GM18858 (cell line): ENCODE data around the gene COL4A2.
"Not testable (repeated sequence)": the region's sequence is repeated elsewhere in the genome, so short reads cannot be mapped to it uniquely, and the experiment has no call there.

Experiments
- ATAC-seq: cut with Tn5 transposase; IDR thresholded peaks from one replicate; pipeline ENCODE4 v1.9.1; 2021; ENCODE audit not compliant: unreplicated experiment

Gene COL4A2

DNA sequence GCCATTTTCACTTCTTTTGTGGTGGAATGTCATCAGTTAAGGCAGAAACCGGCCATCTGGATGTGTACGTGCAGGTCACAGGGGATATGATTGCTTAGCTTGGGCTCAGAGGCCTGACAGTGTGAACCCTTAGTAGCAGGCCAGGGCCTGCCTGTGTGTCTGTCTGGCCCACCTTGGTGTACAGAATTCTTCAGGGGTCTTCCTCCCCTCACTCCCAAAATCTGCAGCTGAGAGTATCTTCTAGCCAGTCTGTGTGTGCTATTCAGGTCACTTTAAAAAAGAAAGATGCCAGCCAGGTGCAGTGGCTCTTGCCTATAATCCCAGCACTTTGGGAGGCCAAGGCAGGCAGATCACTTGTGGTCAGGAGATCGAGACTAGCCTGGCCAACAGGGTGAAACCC is 179.8 kb downstream of the COL4A2 start:
- ATAC-seq = not testable (repeated sequence)

DNA sequence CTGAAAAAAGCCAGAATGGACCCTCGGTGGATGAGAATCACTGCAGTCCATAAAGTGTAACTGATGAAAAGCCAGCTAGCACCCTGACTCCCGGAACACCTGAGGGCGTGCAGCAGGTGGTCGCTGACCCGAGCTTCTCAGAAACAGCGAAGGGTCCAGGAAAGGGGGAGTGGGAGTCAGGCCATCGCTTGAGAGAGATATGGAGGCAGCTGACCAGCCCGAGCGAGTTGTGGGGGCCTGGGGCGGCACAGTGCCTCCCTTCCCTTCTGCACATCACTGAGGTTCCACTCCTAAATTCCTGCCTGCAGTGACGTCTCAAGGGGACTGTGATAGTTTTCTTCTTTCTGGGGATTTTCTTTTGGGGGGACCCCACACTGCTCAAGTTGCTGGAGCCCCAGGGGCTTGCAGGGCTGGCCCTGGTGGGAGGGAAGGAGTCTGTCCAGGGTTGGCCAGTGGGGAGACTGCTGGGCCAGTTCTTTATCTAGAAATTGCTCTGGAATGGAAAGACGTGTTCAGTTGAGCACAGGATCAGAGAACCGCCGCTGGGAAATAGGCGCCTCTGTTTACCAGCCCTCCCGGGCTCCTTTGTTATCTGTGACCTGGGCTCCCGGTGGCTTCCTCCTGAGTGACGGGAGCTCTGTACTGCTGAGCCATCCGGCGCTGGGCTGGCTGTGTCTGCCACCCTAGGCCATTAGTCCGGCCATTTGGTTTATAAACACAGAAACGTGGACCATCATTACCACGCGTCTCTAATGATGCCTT is 183.1 kb downstream of the COL4A2 start:
- ATAC-seq = no peak

DNA sequence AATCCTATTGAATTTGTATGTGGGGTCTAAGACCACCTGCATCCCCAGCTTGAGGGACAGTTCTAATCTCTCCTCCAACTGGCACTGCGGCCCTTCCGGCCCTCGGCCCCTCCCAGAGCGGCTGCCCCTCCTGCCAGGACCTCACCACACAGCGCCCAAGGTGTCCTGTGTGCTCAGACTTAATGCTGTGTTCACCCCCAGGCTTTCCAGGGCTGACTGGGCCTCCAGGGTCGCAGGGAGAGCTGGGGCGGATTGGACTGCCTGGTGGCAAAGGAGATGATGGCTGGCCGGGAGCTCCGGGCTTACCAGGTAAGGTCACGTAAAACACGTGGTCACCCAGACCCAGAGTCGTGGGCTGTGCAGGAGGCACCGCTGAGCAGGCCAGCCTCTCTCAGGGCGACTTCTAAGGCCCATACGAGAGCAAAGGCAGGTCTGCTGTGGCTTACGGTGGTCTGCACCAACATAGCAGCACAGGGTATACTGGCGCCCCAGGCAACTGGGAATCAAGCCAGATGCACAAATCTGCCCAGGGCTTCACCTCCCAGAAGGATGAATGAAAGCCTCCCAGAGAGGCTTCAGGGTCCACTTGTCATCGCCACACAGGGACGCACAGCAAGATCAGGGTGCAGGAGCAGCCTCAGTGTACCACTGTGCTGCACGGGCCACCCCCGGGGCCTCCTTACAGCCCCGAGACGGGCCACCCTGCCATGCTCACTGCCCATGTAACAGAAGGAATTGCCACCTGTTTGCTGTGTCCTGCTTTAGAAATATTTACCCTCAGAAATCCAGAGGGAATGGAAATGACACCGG is 185.0 kb downstream of the COL4A2 start:
- no peak for ATAC-seq

DNA sequence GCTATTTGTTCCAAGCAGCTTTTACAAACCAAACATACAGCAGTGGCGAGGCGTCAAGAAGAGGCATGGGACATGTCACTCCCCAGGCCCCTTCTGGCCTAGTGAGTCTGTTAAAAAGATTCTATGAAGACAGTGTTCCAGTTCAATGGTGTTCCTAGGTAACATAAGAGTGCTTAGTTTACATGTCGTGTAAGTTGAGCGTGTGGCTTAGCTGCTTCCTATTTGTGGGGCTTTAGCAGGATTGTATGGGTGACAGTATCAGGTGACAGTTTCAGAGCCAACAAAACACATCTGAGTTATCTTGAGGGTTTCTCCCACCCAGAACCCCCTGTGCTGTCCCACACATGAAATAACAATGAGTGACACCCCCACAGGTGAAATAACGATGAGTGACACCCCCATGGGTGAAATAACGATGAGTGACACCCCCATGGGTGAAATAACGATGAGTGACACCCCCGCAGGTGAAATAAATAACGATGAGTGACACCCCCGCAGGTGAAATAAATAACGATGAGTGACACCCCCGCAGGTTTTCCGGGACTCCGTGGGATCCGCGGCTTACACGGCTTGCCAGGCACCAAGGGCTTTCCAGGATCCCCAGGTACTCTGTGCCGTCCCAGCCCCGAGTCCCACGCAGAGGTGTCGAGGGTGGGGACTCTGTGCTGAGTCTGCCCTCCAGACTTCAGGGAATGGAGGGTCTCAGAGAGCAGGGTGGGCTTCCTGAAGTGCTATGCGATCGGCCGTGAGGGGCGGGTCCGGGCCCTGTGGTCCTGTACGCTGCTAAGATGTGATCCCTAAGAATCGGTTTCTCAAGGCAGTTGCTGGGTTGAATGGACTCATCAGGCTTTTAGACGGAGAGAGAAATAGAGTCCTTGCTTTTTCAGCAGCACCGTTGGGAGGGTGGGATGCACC is 185.9 kb downstream of the COL4A2 start:
- no peak for ATAC-seq

DNA sequence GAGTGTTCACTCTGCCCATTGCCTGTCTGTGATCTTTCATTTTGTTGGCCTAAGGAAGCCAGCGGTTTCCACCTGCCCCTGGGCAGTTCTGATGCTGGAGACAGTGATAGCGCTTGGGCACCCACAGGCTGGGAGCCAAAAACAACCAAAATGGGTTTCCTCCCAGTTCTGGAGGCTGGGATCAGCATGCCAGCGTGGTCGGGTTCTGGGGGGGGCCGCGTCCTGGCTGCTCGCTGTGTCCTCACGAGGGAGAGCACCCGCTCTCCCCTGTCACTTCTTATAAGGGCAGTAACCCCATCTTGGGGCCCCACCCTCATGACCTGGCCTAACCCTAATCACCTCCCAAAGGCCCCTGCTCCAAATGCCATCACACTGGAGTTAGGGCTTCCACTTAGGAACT is 186.5 kb downstream of the COL4A2 start:
- no peak for ATAC-seq

DNA sequence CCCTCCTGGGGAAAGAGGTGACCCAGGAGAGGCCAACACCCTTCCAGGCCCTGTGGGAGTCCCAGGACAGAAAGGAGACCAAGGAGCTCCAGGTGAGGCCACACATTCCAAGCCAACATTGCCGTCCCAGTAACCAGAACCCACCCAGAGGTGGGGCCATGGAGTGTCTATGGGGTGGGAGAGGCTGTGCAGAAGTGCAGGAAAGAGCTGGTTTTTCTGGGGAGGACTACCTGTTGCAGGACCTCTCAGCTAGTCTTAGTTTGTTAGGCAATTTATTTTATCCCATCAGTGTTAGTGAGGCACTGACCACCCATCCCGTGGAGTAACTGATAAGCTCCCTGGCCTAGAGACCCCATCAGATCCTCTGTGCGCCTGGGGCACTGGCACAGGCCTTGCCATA is 188.3 kb downstream of the COL4A2 start:
- ATAC-seq = no peak

DNA sequence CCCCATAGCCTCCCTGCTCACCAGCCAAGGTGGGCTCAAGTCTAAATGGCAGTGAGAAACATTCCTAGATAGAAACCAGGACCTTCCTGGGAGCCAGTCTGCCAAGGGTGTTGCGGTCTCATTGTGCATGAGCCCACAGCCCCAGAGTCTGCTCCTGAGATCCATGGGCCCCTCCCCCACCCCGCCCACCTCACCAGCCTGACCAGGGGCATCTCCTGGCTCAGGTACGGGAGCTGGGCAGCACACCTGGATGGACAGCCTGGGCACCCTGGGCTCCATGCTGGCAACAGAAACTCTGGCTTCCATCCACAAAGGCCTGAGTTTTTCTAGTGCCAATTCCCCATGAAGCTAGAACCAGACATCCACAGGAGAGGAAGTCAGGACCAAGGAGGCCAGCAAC is 188.8 kb downstream of the COL4A2 start:
- ATAC-seq = no peak

DNA sequence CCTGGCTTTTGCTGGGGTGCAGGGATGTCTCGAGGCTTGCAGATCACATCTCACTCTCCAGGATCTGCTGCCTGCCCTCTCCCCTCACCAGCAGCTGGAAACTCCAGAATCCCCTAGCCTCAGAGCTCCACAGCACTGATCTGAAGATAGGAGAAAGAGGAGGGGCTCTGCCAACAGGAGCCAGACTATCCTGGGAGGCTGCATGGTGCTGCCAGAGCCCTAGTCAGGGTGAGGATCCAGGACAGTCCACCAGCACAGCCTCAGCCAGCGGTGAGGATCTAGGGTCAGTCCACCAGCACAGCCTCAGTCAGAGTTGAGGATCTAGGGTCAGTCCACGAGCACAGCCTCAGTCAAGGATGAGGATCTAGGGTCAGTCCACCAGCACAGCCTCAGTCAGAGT is 189.2 kb downstream of the COL4A2 start:
- ATAC-seq = no peak

DNA sequence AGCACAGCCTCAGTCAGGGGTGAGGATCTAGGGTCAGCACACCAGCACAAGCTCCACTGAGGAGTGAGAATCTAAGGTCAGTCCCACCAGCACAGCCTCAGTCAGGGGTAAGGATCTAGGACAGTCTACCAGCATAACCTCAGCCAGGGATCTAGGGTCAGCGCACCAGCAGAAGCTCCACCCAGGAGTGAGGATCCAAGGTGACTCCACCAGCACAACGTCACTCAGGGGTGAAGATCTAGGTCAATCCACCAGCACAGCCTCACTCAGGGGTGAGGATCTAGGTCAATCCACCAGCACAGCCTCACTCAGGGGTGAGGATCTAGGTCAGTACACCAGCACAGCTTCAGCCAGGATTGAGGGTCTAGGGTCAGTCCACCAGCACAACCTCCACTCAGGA is 189.9 kb downstream of the COL4A2 start:
- ATAC-seq = no peak

DNA sequence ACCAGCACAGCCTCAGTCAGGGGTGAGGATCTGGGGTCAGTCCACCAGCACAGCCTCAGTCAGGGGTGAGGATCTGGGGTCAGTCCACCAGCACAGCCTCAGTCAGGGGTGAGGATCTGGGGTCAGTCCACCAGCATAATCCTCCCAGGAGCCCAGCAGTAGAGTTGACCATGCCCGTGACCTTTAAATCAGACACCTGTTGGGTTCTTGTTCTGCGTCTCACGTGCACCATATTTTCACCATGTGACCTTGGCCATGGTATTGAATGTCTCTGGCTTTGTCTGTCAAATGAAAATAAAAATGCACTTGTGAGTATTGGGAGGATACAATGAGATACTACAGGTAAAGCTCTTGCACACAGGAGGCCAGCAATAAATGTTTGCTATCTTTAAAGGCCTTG is 190.8 kb downstream of the COL4A2 start:
- ATAC-seq = not testable (repeated sequence)

DNA sequence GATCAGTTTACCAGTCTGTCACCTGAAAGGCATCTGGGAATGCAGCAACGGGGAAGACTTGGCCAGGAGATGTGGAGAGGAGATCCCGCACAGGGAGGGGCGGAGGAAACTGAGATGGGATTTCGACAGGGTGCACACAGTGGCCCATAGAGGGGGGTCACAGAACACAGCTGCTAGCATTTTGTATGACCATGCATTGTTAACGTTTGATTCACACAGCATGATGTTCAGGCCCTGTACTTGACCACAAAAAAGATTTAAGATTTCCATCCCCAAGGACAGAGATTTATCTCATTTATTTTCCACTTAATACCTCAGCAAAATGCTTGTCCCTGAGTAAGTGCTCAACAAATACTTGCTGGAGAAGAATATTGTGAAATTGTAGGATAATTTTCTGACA is 191.2 kb downstream of the COL4A2 start:
- ATAC-seq = no peak

DNA sequence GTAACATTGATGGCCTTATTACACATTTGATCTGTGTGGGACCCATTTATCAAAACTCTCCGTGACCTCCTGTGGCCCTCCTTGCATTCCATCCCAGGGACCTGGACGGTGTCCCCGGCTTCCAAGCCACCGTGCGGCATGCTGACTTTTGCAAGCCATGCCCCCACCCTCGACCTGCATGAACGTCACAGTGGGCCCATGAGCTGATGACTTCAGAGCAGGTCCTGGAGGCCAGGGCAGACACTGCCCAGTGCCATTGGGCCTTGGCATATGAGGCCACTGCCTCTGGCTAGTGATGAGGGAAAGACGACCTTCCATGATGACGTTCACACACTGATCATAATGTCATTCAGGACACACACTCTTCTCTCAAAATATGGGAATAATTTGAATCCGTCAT is 191.7 kb downstream of the COL4A2 start:
- no peak for ATAC-seq

DNA sequence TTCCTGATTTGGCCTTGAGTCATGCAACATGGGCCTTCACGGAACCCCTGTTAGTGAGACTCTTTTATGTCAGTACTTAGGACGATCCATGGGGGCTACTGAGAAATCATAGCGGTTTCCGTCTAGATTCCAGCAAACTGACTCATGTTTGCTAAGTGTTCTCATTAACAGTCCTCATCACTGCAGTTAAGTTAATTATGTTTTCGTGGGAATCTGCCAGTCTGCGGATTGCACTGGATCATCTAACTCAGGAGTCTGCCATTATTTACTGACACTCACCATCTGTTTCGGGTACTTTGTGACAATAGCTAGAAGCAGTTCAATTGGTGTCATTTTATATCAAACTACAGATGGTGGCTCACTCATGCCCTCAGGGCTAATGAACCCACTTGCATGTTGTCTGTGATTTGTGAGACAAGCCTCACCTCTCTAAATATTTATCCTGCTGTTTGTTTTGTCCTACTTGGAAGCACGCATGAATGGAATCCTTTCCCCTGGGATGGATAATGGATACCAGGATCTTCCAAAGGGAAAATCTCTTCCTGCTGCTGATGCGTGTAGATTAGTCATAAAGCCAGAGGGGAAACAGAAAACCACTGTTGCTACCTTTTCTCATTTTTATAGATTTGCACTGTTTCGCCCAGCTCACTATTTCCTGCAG is 192.7 kb downstream of the COL4A2 start:
- ATAC-seq = no peak

DNA sequence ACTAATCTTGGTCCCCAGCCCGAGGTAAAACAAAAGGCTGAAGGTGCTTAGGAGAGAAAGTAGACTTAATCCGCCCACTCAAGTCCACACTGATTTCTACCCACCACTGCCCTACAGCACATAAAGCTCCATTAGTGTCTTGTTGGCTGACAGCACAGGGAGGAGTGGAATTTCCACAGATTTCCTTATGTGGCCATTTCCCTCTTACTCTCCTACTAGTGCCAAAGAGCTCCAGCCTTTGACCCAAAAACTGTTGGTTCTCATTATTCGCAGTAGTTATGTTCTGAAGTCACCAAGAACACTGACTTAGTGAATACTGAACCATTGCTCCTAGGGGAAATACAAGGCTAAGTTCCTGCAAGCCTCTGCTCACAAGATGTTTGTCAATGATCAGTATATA is 193.3 kb downstream of the COL4A2 start:
- no peak for ATAC-seq

DNA sequence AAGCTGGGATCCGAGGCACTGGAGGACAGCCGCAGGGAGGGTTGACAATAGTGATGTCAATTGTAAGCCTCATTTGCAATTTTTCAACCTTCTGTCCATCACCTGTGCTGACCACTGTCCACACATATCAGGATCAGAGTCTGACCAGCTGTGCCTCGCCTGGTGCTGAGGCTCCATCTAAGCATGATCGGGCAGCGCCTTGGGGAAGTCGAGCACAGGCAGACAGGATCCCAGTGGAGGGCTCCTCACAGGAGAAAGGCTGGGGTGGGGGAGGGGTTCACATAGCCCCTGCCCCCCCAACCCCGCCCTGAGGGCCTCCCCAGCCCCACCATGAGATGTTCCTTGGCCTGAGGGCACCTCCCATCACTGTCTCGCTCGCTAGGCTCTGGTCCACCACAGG is 194.1 kb downstream of the COL4A2 start:
- no peak for ATAC-seq

DNA sequence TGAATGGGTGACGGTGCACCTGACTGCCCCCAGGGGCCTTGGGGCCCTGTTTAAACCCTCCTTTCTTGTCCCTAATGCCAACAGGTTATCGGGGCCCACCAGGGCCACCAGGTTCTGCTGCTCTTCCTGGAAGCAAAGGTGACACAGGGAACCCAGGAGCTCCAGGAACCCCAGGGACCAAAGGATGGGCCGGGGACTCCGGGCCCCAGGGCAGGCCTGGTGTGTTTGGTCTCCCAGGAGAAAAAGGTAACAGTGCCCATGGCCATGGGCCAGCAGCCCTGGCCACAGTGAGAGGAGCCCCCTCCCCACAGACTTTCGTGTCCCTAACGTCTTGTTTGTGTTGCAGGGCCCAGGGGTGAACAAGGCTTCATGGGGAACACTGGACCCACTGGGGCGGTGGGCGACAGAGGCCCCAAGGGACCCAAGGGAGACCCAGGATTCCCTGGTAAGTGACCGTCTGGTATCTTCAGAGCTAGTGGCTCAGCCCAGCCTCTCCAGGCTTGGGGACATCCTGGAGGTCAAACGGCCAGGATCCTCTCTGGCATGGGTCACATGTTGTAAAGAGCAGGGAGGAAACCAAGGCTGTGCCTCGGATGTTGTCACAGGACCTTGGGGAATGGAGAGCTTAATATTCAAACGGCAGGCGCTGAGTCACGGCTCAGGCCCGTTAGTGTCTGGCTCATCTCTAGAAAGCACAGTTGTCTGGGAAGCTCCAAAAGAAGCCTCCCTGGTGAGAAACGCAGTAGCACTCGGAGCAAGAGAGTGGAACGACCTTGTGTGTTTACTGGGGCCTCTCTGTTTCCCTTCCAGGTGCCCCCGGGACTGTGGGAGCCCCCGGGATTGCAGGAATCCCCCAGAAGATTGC is 196.2 kb downstream of the COL4A2 start:
- no peak for ATAC-seq

DNA sequence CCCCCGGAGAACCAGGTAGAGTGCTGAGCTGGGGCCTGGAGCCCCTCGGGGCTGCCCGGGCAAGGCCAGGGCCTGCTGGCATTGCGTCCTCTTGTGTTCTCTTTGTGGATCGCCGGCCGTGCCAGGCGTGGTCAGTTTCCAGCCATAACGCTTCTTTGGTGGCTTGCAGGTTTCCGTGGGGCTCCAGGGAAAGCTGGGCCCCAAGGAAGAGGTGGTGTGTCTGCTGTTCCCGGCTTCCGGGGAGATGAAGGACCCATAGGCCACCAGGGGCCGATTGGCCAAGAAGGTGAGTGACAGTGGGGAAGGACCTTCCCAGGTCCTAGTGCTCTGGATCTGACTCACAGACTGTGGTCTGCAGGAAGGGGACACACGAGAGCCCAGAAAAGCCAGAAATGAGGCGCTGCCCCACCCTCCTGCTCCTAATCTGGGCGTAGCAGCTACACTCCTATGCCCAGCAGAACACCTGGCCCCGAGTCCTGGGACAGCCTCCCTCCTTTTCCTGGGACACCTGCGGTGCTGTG is 197.0 kb downstream of the COL4A2 start:
- no peak for ATAC-seq

DNA sequence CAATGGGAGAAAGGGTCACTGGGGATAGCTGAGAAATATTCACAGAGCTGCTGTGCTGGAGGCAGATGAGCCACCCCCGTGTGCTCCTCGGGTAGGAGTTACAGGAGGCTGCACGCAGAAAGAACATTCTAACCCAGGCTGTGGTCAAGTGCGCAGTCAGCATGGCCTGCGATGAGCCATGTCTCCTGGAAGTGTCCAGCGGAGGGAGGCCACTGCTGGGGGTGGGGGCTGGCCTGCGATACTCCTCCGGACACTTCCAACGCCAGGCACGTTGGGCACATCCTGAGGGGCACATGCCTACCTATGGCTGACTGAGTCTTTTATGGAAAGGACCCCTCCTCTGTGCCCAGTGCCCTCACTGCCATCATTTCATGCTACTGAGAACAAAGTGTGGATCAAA is 198.5 kb downstream of the COL4A2 start:
- ATAC-seq = no peak

DNA sequence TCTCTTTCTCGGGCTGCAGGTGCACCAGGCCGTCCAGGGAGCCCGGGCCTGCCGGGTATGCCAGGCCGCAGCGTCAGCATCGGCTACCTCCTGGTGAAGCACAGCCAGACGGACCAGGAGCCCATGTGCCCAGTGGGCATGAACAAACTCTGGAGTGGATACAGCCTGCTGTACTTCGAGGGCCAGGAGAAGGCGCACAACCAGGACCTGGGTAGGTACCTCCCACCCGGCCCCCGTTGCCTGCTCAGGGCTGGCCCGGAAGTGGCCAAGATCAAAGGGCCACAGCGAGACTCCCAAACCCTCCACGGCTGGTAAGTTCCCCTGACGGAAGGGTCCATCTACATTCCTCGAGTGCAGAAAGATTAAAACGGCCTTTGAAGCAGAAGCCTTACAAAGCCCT is 199.3 kb downstream of the COL4A2 start:
- no peak for ATAC-seq
